Activated CD4-positive, alpha-beta memory T cell treated with anti-CD3 and anti-CD28 coated beads for 36 hours (primary cell): Measurements from ENCODE around the gene SDC3. TPM values are rescaled to one million over a fixed set of nuclear protein-coding genes. Genes with fewer than 3 reads are reported as not detected.

Experiments used
- CTCF ChIA-PET: fragments of 350-600 bp; sonication (Branson Sonifier 250); formaldehyde crosslinking; loops from one replicate; lab custom pipeline; 2021; ENCODE audit warnings: antibody characterized with exemption, inconsistent platforms; lab: Charles Lee
- POLR2A ChIA-PET: fragments of 350-600 bp; sonication (Branson Sonifier 250); formaldehyde crosslinking; loops from one replicate; lab custom pipeline; 2021; ENCODE audit warnings: antibody characterized with exemption; lab: Charles Lee
- DNase-seq: peaks from one replicate; pipeline ENCODE4 v3.0.0-alpha.2; 2020
- H3K27ac Mint-ChIP-seq: one replicate; pipeline ENCODE4 v1.8.0; 2021; ENCODE audit warnings: mixed read lengths
- H3K27me3 Mint-ChIP-seq: one replicate; pipeline ENCODE4 v1.8.0; 2021; ENCODE audit warnings: mixed read lengths
- H3K36me3 Mint-ChIP-seq: one replicate; pipeline ENCODE4 v1.8.0; 2021; ENCODE audit warnings: mixed read lengths
- H3K4me1 Mint-ChIP-seq: one replicate; pipeline ENCODE4 v1.8.0; 2021; ENCODE audit warnings: low read depth, mixed read lengths
- H3K4me3 Mint-ChIP-seq: one replicate; pipeline ENCODE4 v1.8.0; 2021; ENCODE audit warnings: mild to moderate bottlenecking, mixed read lengths
- H3K9me3 Mint-ChIP-seq: one replicate; pipeline ENCODE4 v1.8.0; 2021; ENCODE audit warnings: mixed read lengths
- intact Hi-C: fragments of 100-400 bp; cut with micrococcal nuclease; formaldehyde crosslinking; loops from one replicate; pipeline ENCODE4 v1.15.1; 2023
- total RNA-seq, 2 experiments: library from RNA; stranded (reverse); gene quantifications; one replicate each; pipeline ENCODE4 v1.2.3, GENCODE V29; 2021

SDC3 gene
- total RNA-seq, 2 experiments from 2014 or later: 0.12 to 0.17 TPM

GRCh38 chr1:30894508-30894973 lies 14.0 kb downstream of the SDC3 start:
- CTCF ChIA-PET: interaction anchor here (3.9 kb wide), 1 partner anchor 93 kb away, joined by 12 read pairs; no protein-coding TSS in a partner anchor
- Mint-ChIP-seq H3K4me3 (no peak overlapping the region), H3K36me3 (no peaks in the 10 kb centered on the region), H3K27me3 (peaks cover 2% of the 10 kb centered on the region), H3K4me1 (no peaks in the 10 kb centered on the region), H3K27ac (no peak overlapping the region), H3K9me3 (no peaks in the 10 kb centered on the region)
- intact Hi-C loops: no loop called here
- DNase-seq: no peak
- POLR2A ChIA-PET: no interaction called here

- POLR2A ChIA-PET: no interaction called here
- Mint-ChIP-seq H3K27me3 (peaks cover 2% of the 10 kb centered on the region), H3K4me3 (no peak overlapping the region), H3K27ac (no peak overlapping the region), H3K4me1 (no peaks in the 10 kb centered on the region), H3K9me3 (no peaks in the 10 kb centered on the region), H3K36me3 (no peaks in the 10 kb centered on the region)
- CTCF ChIA-PET: no interaction called here
- intact Hi-C loops: no loop called here
- no peak for DNase-seq
Observed at GRCh38 chr1:30893776-30894507, 14.6 kb downstream of the SDC3 start.

- POLR2A ChIA-PET: no interaction called here
Observed at GRCh38 chr1:30892671-30893073, 15.9 kb downstream of the SDC3 start.

GRCh38 chr1:30891227-30891552 lies 17.4 kb downstream of the SDC3 start:
- POLR2A ChIA-PET: no interaction called here
- H3K9me3 Mint-ChIP-seq: no peaks in the 10 kb centered on the region
- H3K27ac Mint-ChIP-seq: no peak overlapping the region

More at GRCh38 chr1:30892671-30893073, 15.9 kb downstream of the SDC3 start:
- CTCF ChIA-PET: no interaction called here
- Mint-ChIP-seq H3K27me3 (peaks cover 2% of the 10 kb centered on the region), H3K4me3 (no peak overlapping the region), H3K27ac (no peak overlapping the region), H3K4me1 (no peaks in the 10 kb centered on the region), H3K36me3 (no peaks in the 10 kb centered on the region), H3K9me3 (no peaks in the 10 kb centered on the region)
- DNase-seq: no peak
- intact Hi-C loops: no loop called here

GRCh38 chr1:30890502-30891226 lies 17.9 kb downstream of the SDC3 start:
- Mint-ChIP-seq H3K4me3 (no peak overlapping the region), H3K9me3 (no peaks in the 10 kb centered on the region), H3K4me1 (no peaks in the 10 kb centered on the region), H3K27me3 (peaks cover 9% of the 10 kb centered on the region), H3K27ac (no peak overlapping the region), H3K36me3 (no peaks in the 10 kb centered on the region)
- POLR2A ChIA-PET: no interaction called here
- no peak for DNase-seq
- CTCF ChIA-PET: no interaction called here
- intact Hi-C loops: no loop called here

More at GRCh38 chr1:30891227-30891552, 17.4 kb downstream of the SDC3 start:
- H3K4me3 Mint-ChIP-seq: no peak overlapping the region
- intact Hi-C loops: no loop called here
- H3K4me1 Mint-ChIP-seq: no peaks in the 10 kb centered on the region
- H3K27me3 Mint-ChIP-seq: peaks cover 8% of the 10 kb centered on the region
- CTCF ChIA-PET: no interaction called here
- DNase-seq: no peak
- H3K36me3 Mint-ChIP-seq: no peaks in the 10 kb centered on the region

GRCh38 chr1:30889511-30889910 lies 19.0 kb downstream of the SDC3 start:
- no peak overlapping the region for H3K4me3 Mint-ChIP-seq
- intact Hi-C loops: no loop called here
- H3K27ac Mint-ChIP-seq: no peak overlapping the region
- peaks cover 9% of the 10 kb centered on the region for H3K27me3 Mint-ChIP-seq
- H3K9me3 Mint-ChIP-seq: no peaks in the 10 kb centered on the region
- ChIA-PET POLR2A (no interaction called here), CTCF (no interaction called here)
- no peak for DNase-seq
- H3K4me1 Mint-ChIP-seq: no peaks in the 10 kb centered on the region
- H3K36me3 Mint-ChIP-seq: no peaks in the 10 kb centered on the region

GRCh38 chr1:30888975-30889374 lies 19.6 kb downstream of the SDC3 start:
- Mint-ChIP-seq H3K36me3 (no peaks in the 10 kb centered on the region), H3K4me1 (no peaks in the 10 kb centered on the region), H3K9me3 (no peaks in the 10 kb centered on the region), H3K4me3 (no peak overlapping the region), H3K27ac (no peak overlapping the region), H3K27me3 (peaks cover 9% of the 10 kb centered on the region)
- intact Hi-C loops: no loop called here
- ChIA-PET CTCF (interaction anchor here (1.1 kb wide), 1 partner anchor 170 kb away, joined by 4 read pairs; no protein-coding TSS in a partner anchor), POLR2A (no interaction called here)
- DNase-seq: no peak

GRCh38 chr1:30888391-30888790 lies 20.2 kb downstream of the SDC3 start:
- Mint-ChIP-seq H3K4me3 (no peak overlapping the region), H3K27me3 (peaks cover 9% of the 10 kb centered on the region), H3K27ac (no peak overlapping the region), H3K9me3 (no peaks in the 10 kb centered on the region), H3K4me1 (no peaks in the 10 kb centered on the region), H3K36me3 (no peaks in the 10 kb centered on the region)
- no peak for DNase-seq
- ChIA-PET CTCF (interaction anchor here (1.0 to 1.1 kb wide), 2 partner anchors 87 to 170 kb away, joined by 4 read pairs; no protein-coding TSS in a partner anchor), POLR2A (no interaction called here)
- intact Hi-C loops: no loop called here

- Mint-ChIP-seq H3K4me1 (no peaks in the 10 kb centered on the region), H3K4me3 (no peak overlapping the region), H3K27ac (no peak overlapping the region), H3K36me3 (no peaks in the 10 kb centered on the region), H3K9me3 (no peaks in the 10 kb centered on the region), H3K27me3 (peaks cover 9% of the 10 kb centered on the region)
- POLR2A ChIA-PET: no interaction called here
- CTCF ChIA-PET: interaction anchor here (1.0 to 1.1 kb wide), 2 partner anchors 86 to 169 kb away, joined by 4 read pairs; no protein-coding TSS in a partner anchor
- DNase-seq: no peak
- intact Hi-C loops: no loop called here
Observed at GRCh38 chr1:30887485-30888315, 20.9 kb downstream of the SDC3 start.

GRCh38 chr1:30886710-30887428 lies 21.7 kb downstream of the SDC3 start:
- peaks cover 11% of the 10 kb centered on the region for H3K27me3 Mint-ChIP-seq
- intact Hi-C loops: no loop called here
- POLR2A ChIA-PET: no interaction called here

GRCh38 chr1:30885570-30886522 lies 22.7 kb downstream of the SDC3 start:
- H3K4me3 Mint-ChIP-seq: no peak overlapping the region
- DNase-seq: no peak
- H3K27ac Mint-ChIP-seq: no peak overlapping the region
- POLR2A ChIA-PET: no interaction called here
- peaks cover 13% of the 10 kb centered on the region for H3K27me3 Mint-ChIP-seq
- CTCF ChIA-PET: no interaction called here
- intact Hi-C loops: no loop called here
- H3K9me3 Mint-ChIP-seq: no peaks in the 10 kb centered on the region
- no peaks in the 10 kb centered on the region for H3K36me3 Mint-ChIP-seq
- H3K4me1 Mint-ChIP-seq: no peaks in the 10 kb centered on the region

More at GRCh38 chr1:30886710-30887428, 21.7 kb downstream of the SDC3 start:
- CTCF ChIA-PET: no interaction called here
- Mint-ChIP-seq H3K4me1 (no peaks in the 10 kb centered on the region), H3K36me3 (no peaks in the 10 kb centered on the region), H3K27ac (no peak overlapping the region), H3K4me3 (no peak overlapping the region), H3K9me3 (no peaks in the 10 kb centered on the region)
- DNase-seq: no peak
